ENCODE measurements around the gene CDC42. TPM values are rescaled to one million over a fixed set of nuclear protein-coding genes. Genes with fewer than 3 reads are reported as not detected.

The CDC42 gene
- total and polyA plus RNA-seq, 2 experiments from 2014 or later: 119 to 184 TPM

GRCh38 chr1:22025368-22026155, 26.9 kb upstream of the CDC42 start:
- Mint-ChIP-seq H3K9me3 (no peaks in the 10 kb centered on the region), H3K4me1 (peaks cover 19% of the 10 kb centered on the region), H3K36me3 (ENCODE audit: low read depth) (peaks cover 5% of the 10 kb centered on the region; the same call in 1 of the 3 replicates), H3K4me3 (peak overlapping the region; percentile 88), H3K27ac (peak overlapping the region; percentile 93), H3K27me3 (ENCODE audit: insufficient read depth, low read depth, poor library complexity) (peaks cover 18% of the 10 kb centered on the region)
- Histone ChIP-seq H3K4me2 (peak overlapping the region; percentile 70), H3K36me3 (ENCODE audit: insufficient read depth) (no peaks in the 10 kb centered on the region), H3K79me2 (replicated peaks; ENCODE audit: insufficient read depth) (peaks cover 17% of the 10 kb centered on the region), H3K4me3 (peak overlapping the region; percentile 81), H3K4me1 (ENCODE audit: insufficient read depth) (peaks cover 13% of the 10 kb centered on the region), H3K27me3 (ENCODE audit: insufficient read depth) (no peaks in the 10 kb centered on the region), H3K27ac (ENCODE audit: low read depth) (peak overlapping the region; percentile 76), H4K20me1 (replicated peaks; ENCODE audit: insufficient read depth) (no peaks in the 10 kb centered on the region), H3F3A (replicated peaks; ENCODE audit: low read depth) (peaks cover 16% of the 10 kb centered on the region), H2AFZ (peak overlapping the region; percentile 77), H3K9me2 (ENCODE audit: insufficient read depth) (no peaks in the 10 kb centered on the region)
- TF ChIP-seq CREB1 (CRISPR knock-in tag; IDR thresholded peaks at IDR 0.05; ENCODE audit: low read depth): 0 out of 2 replicates have a peak, but pooled peaks have one; percentile 46
- TF ChIP-seq ETS1 (IDR thresholded peaks at IDR 0.05): peak; percentile 67
- no peak for TF ChIP-seq REST (IDR thresholded peaks at IDR 0.05; ENCODE audit: unreplicated experiment)
- peak; percentile 82 for TF ChIP-seq POLR2AphosphoS5 (IDR thresholded peaks at IDR 0.05; ENCODE audit: low read depth)
- no peak for TF ChIP-seq ZNF462 (CRISPR knock-in tag; IDR thresholded peaks at IDR 0.05)
- ATAC-seq (peak; percentile 94), DNase-seq (ENCODE audit: low spot score) (peak; percentile 96)
